Tibial nerve (tissue), 4 donors: ENCODE measurements around the gene NHLRC2.

Experiments
- EP300 ChIP-seq, 2 donors: sonication (generic); formaldehyde crosslinking; IDR thresholded peaks; one replicate each; pipeline ENCODE4 v1.6.1; 2017; ENCODE audit warnings: antibody characterized with exemption in 2 of 2, mild to moderate bottlenecking in 1 of 2
- TF ChIP-seq, protein P1 (sequence below), 5 experiments: fragments of 200-600 bp in 3 of 5; fragments of 450-650 bp in 2 of 5; sonication (generic) in 3 of 5; IDR thresholded peaks; one replicate each; pipeline ENCODE4 v1.5.1; 2016 to 2019; ENCODE audit warnings: antibody characterized with exemption in 5 of 5, mild to moderate bottlenecking in 3 of 5, moderate library complexity in 2 of 5

- TF ChIP-seq, protein P1, sequence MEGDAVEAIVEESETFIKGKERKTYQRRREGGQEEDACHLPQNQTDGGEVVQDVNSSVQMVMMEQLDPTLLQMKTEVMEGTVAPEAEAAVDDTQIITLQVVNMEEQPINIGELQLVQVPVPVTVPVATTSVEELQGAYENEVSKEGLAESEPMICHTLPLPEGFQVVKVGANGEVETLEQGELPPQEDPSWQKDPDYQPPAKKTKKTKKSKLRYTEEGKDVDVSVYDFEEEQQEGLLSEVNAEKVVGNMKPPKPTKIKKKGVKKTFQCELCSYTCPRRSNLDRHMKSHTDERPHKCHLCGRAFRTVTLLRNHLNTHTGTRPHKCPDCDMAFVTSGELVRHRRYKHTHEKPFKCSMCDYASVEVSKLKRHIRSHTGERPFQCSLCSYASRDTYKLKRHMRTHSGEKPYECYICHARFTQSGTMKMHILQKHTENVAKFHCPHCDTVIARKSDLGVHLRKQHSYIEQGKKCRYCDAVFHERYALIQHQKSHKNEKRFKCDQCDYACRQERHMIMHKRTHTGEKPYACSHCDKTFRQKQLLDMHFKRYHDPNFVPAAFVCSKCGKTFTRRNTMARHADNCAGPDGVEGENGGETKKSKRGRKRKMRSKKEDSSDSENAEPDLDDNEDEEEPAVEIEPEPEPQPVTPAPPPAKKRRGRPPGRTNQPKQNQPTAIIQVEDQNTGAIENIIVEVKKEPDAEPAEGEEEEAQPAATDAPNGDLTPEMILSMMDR (IDR thresholded peaks at IDR 0.05): no peak
- no peak for TF ChIP-seq EP300 (IDR thresholded peaks at IDR 0.05)
Observed at GRCh38 chr10:113808168-113808567, 46.3 kb upstream of the NHLRC2 start.
